Memory B cell (primary cell): ENCODE results near the gene BEND6.

Source experiments
- ATAC-seq: fragments of 150-1000 bp; cut with Tn5 transposase; 2 replicates; pipeline ENCODE4 v1.10.0; 2021; ENCODE audit warnings: low read depth, mild to moderate bottlenecking, moderate library complexity
- DNase-seq, 2 donors: peaks; one replicate each; pipeline ENCODE4 v3.0.0; 2022; ENCODE audit warnings: low spot score in 2 of 2
- H3K27ac Mint-ChIP-seq: one replicate; pipeline ENCODE4 v1.8.0; 2022; ENCODE audit warnings: mild to moderate bottlenecking, moderate library complexity, mixed read lengths
- H3K27me3 Mint-ChIP-seq: one replicate; pipeline ENCODE4 v1.8.0; 2022; ENCODE audit warnings: mixed read lengths
- H3K36me3 Mint-ChIP-seq: one replicate; pipeline ENCODE4 v1.8.0; 2022; ENCODE audit warnings: mild to moderate bottlenecking, mixed read lengths
- H3K4me1 Mint-ChIP-seq: one replicate; pipeline ENCODE4 v1.8.0; 2022; ENCODE audit warnings: mixed read lengths
- H3K4me3 Mint-ChIP-seq: one replicate; pipeline ENCODE4 v1.8.0; 2022; ENCODE audit warnings: mild to moderate bottlenecking, moderate library complexity, mixed read lengths
- H3K9me3 Mint-ChIP-seq: one replicate; pipeline ENCODE4 v1.8.0; 2022; ENCODE audit warnings: mixed read lengths

BEND6 gene

GRCh38 chr6:56953597-56954402 is 1.1 kb upstream of the BEND6 start:
- Mint-ChIP-seq H3K9me3 (no peaks in the 10 kb centered on the region), H3K27ac (no peak overlapping the region), H3K4me3 (peak overlapping the region; percentile 93), H3K36me3 (peaks cover 1% of the 10 kb centered on the region), H3K4me1 (peaks cover 12% of the 10 kb centered on the region), H3K27me3 (peaks cover 30% of the 10 kb centered on the region)
- ATAC-seq (no peak), DNase-seq (peak in 1 of 2 donors; percentile 12)

DNA sequence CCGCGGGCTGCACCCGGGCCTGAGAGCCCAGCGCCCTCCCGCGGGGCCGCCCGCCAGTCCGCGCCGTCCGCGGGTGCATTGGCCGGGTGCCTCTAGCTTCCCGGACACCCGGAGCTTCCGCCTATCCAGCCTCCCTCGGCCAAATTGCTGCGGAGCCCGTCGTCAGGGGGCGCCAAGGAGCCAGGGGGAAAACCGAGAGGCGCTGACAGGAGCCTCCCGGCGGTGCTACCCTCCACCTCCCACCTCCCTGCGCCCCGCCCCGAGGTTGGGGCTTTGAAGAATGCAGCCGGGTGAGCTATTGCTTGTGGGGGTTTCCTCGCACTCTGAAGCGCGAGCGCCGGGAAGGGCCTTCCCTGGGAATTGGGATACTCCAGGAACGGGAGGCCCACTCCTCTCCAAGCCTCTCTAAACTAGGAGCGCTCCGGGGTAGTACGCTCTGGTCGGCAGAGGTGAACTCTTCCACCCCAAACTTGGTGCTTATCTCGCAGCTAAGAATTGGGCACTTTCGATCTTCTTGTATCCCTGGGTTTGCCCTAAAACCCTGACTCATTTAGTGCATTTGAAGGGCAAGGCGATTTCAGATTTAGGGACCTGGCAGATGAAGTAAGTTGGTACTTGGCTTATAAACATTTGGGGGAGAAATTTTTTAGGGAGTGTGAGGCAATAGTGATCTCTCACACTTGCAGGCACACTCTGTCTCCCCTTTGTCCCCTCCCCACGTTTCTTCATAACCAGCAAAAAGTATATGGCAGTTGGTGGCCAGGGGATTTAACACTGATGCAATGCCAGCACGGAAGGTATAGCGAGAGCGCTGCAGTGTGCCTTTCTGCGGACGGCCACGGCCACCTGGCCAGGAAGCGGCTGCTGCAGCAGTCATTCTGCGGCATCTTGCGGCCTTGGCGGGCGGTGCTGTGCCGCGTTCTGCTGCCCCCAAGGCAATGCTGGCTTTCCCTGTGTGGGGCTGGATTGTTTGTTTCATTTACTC is 556 bp downstream of the BEND6 start:
- no peaks in the 10 kb centered on the region for H3K9me3 Mint-ChIP-seq
- H3K27ac Mint-ChIP-seq: no peak overlapping the region
- peak; percentile 49 for ATAC-seq
- H3K4me3 Mint-ChIP-seq: peak overlapping the region; percentile 73
- H3K27me3 Mint-ChIP-seq: peaks cover 28% of the 10 kb centered on the region
- peaks cover 12% of the 10 kb centered on the region for H3K4me1 Mint-ChIP-seq
- peak in 1 of 2 donors; percentile 35 for DNase-seq
- peaks cover 1% of the 10 kb centered on the region for H3K36me3 Mint-ChIP-seq

DNA sequence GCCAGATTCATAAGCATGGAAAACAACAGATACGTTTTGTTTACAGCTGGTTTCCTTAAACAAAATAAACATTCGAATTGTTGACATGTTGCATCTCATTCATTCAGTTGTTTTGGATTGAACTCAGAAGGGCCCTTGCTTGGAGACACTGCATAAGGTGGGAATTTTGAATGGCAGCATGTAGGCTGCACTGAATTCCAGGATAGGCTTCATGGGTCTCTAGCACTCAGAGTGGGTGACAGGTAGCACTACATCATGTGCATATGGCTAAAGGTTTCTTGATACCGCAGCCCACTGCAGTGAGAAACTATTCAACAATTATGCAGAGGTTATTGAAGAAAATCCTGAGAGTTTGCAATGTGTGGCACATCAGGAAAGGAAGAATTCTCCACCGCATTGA is 1.6 kb downstream of the BEND6 start:
- ATAC-seq (no peak), DNase-seq (no peak)
- H3K27me3 Mint-ChIP-seq: peaks cover 28% of the 10 kb centered on the region
- H3K36me3 Mint-ChIP-seq: peaks cover 1% of the 10 kb centered on the region
- H3K4me1 Mint-ChIP-seq: peaks cover 12% of the 10 kb centered on the region
- H3K9me3 Mint-ChIP-seq: no peaks in the 10 kb centered on the region
- H3K27ac Mint-ChIP-seq: no peak overlapping the region
- no peak overlapping the region for H3K4me3 Mint-ChIP-seq

- H3K27ac Mint-ChIP-seq: no peak overlapping the region
- H3K4me3 Mint-ChIP-seq: no peak overlapping the region
- H3K36me3 Mint-ChIP-seq: peaks cover 1% of the 10 kb centered on the region
- ATAC-seq: no peak
- peaks cover 12% of the 10 kb centered on the region for H3K4me1 Mint-ChIP-seq
- no peak for DNase-seq
- H3K27me3 Mint-ChIP-seq: peaks cover 26% of the 10 kb centered on the region
- H3K9me3 Mint-ChIP-seq: no peaks in the 10 kb centered on the region
Observed at GRCh38 chr6:56957856-56958255, 2.9 kb downstream of the BEND6 start.

GRCh38 chr6:56958481-56958880 is 3.6 kb downstream of the BEND6 start:
- H3K4me1 Mint-ChIP-seq: peaks cover 12% of the 10 kb centered on the region
- DNase-seq: no peak
- H3K27ac Mint-ChIP-seq: no peak overlapping the region
- no peak overlapping the region for H3K4me3 Mint-ChIP-seq
- peaks cover 21% of the 10 kb centered on the region for H3K27me3 Mint-ChIP-seq
- ATAC-seq: no peak
- no peaks in the 10 kb centered on the region for H3K9me3 Mint-ChIP-seq
- peaks cover 1% of the 10 kb centered on the region for H3K36me3 Mint-ChIP-seq

DNA sequence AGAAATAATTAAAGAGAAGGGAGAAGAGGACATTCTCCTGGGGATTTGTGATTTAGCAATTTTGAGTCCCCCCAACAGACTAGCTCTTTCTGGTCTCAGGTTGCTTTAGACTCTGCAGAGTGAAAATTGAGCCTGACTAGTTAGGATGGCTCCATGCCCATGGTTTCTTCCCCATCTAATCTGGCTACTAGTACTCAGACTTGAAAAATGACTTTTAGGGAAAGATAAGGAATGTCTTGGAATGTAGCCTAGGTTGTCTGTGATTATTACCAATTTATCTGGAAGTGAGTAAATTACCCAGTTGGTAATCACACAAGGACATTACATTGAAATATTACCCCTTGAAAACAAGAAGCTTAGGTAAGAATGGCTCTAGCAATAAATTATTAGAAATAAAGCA is 4.2 kb downstream of the BEND6 start:
- H3K27me3 Mint-ChIP-seq: peaks cover 17% of the 10 kb centered on the region
- H3K4me1 Mint-ChIP-seq: peaks cover 9% of the 10 kb centered on the region
- H3K4me3 Mint-ChIP-seq: no peak overlapping the region
- peaks cover 1% of the 10 kb centered on the region for H3K36me3 Mint-ChIP-seq
- H3K27ac Mint-ChIP-seq: no peak overlapping the region
- H3K9me3 Mint-ChIP-seq: no peaks in the 10 kb centered on the region
- ATAC-seq (no peak), DNase-seq (no peak)

GRCh38 chr6:56959938-56960337 is 5.0 kb downstream of the BEND6 start:
- Mint-ChIP-seq H3K9me3 (no peaks in the 10 kb centered on the region), H3K27ac (no peak overlapping the region), H3K4me1 (peaks cover 6% of the 10 kb centered on the region), H3K36me3 (no peaks in the 10 kb centered on the region), H3K27me3 (peaks cover 16% of the 10 kb centered on the region), H3K4me3 (no peak overlapping the region)
- DNase-seq (no peak), ATAC-seq (no peak)

GRCh38 chr6:56961151-56961550 is 6.2 kb downstream of the BEND6 start:
- H3K27ac Mint-ChIP-seq: no peak overlapping the region
- ATAC-seq (no peak), DNase-seq (no peak)
- H3K4me3 Mint-ChIP-seq: no peak overlapping the region
- no peaks in the 10 kb centered on the region for H3K4me1 Mint-ChIP-seq
- H3K9me3 Mint-ChIP-seq: no peaks in the 10 kb centered on the region
- no peaks in the 10 kb centered on the region for H3K36me3 Mint-ChIP-seq
- H3K27me3 Mint-ChIP-seq: peaks cover 12% of the 10 kb centered on the region

DNA sequence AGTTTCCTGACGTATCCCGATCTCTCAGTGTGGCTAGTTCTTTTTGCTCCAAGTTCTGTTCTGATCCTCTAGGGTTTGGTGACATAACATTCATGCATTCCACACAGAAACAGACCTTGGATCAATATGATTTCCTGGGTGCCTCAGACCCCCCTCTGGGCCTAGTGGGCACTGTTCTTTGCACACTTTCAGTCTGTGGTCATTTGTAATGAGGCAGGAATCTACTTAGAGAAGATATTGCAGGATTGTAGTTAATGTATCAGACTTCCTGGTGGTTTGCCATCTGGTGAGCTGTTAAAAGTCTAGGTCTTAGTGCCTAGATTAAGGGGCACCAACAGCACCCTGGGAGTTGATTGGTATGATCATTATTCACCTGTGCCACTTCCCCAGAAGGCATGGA is 7.5 kb downstream of the BEND6 start:
- Mint-ChIP-seq H3K4me1 (no peaks in the 10 kb centered on the region), H3K27ac (no peak overlapping the region), H3K4me3 (no peak overlapping the region), H3K27me3 (peaks cover 17% of the 10 kb centered on the region), H3K9me3 (no peaks in the 10 kb centered on the region), H3K36me3 (no peaks in the 10 kb centered on the region)
- DNase-seq (no peak), ATAC-seq (no peak)

DNA sequence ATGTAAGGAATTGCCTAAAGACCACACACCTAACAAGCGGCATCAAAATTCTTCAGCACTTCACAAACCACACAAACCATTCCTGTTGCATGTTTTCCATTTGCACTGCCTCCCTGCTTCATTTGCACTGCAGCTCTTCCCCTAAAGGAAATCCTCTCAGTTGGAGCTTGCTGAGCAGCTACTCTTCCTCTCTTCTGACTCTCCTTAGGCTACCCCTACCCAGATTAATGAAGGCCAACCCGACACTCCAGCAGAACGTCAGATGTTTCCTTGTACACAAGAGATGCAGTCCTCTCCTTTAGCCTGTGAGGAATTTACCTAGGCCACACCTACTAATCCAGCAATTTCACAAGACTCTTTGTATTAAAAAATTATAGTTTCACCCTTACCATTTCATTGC is 8.1 kb downstream of the BEND6 start:
- no peak for ATAC-seq
- peaks cover 17% of the 10 kb centered on the region for H3K27me3 Mint-ChIP-seq
- no peak for DNase-seq
- H3K4me3 Mint-ChIP-seq: no peak overlapping the region
- H3K27ac Mint-ChIP-seq: no peak overlapping the region
- H3K36me3 Mint-ChIP-seq: no peaks in the 10 kb centered on the region
- H3K4me1 Mint-ChIP-seq: no peaks in the 10 kb centered on the region
- H3K9me3 Mint-ChIP-seq: no peaks in the 10 kb centered on the region

DNA sequence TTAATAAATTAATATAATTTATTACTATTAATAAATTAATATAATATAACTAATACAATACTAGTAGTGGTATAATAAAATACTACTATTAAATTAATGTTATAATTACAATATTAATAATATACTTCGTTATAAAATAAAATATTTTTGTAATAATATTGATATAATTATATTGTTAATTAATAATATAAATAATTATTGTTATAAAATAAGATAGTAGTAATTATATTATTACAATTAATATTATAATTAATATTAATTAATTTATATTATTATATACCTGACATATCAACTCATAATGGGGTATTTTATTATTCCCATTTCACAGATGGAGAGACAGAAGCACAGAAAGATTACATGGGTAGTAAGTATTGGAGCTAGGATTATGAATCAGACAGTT is 8.9 kb downstream of the BEND6 start:
- Mint-ChIP-seq H3K36me3 (no peaks in the 10 kb centered on the region), H3K9me3 (no peaks in the 10 kb centered on the region), H3K4me3 (no peak overlapping the region), H3K27me3 (peaks cover 9% of the 10 kb centered on the region), H3K4me1 (no peaks in the 10 kb centered on the region), H3K27ac (no peak overlapping the region)
- DNase-seq: no peak
- ATAC-seq: no peak

DNA sequence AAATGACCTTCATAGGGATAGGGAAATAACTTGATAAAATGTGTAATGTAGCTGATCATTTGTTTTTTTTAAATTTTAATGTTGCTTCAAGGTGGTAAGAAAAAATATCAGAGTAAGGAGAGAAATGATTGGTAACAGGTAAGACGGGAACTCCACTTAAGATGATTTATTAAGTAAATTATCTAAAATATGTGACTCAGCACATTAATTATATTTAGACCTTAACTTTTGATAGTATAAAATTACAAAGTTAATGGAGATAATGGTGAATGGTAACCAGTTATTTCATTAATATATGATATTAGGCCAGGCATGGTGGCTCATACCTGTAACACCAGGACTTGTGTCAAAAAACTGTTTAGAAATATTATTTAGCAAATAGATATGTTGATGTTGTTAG is 10.2 kb downstream of the BEND6 start:
- no peak for DNase-seq
- Mint-ChIP-seq H3K27ac (no peak overlapping the region), H3K9me3 (no peaks in the 10 kb centered on the region), H3K27me3 (peaks cover 10% of the 10 kb centered on the region), H3K4me1 (no peaks in the 10 kb centered on the region), H3K4me3 (no peak overlapping the region), H3K36me3 (no peaks in the 10 kb centered on the region)
- no peak for ATAC-seq

DNA sequence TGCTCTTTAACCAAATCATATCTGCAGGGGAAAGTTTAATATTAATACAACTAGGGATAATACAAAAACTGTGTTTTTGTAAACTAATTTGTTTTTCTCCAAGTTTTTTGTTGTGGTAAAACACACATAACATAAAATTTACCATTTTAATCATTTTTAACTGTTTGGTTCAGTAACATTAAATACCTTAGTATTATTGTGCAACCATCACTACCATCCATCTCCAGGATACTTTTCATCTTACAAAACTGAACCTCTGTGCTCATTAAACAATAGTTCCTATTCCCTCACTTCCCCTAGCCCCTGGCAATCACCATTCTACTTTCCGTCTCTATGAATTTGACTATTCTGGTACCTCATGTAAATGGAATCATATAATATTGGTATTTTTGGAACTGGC is 15.9 kb downstream of the BEND6 start:
- ATAC-seq (no peak), DNase-seq (no peak)
- H3K4me1 Mint-ChIP-seq: no peaks in the 10 kb centered on the region
- H3K27me3 Mint-ChIP-seq: peaks cover 7% of the 10 kb centered on the region
- no peak overlapping the region for H3K27ac Mint-ChIP-seq
- H3K9me3 Mint-ChIP-seq: no peaks in the 10 kb centered on the region
- no peak overlapping the region for H3K4me3 Mint-ChIP-seq
- no peaks in the 10 kb centered on the region for H3K36me3 Mint-ChIP-seq

DNA sequence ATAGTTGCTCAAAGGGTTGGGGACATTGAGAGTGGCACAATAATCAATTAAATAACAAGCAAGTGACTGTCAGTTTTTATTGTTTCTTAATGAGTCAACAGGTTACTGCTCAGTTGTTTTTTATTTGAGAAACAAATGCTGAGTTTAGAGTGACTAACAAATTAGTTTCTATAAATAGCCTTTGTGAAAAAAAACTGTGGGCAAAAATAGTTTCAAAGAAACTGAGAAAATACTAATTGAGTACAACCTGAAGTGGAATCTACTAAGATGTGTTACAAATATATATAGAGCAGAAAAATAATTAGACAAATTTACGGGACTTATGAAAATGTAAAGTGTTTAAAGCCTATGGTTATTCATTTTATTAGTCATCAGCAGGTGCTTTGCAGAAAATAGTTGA is 22.3 kb downstream of the BEND6 start:
- no peak overlapping the region for H3K27ac Mint-ChIP-seq
- peaks cover 2% of the 10 kb centered on the region for H3K36me3 Mint-ChIP-seq
- no peaks in the 10 kb centered on the region for H3K4me1 Mint-ChIP-seq
- DNase-seq (no peak), ATAC-seq (no peak)
- no peak overlapping the region for H3K4me3 Mint-ChIP-seq
- H3K27me3 Mint-ChIP-seq: no peaks in the 10 kb centered on the region
- peaks cover 4% of the 10 kb centered on the region for H3K9me3 Mint-ChIP-seq
